Panc1 (cell line): Measurements from ENCODE around the gene PRKAR2B. TPM values are rescaled to one million over a fixed set of nuclear protein-coding genes. Genes with fewer than 3 reads are reported as not detected.
A peak's percentile ranks its signal among the peaks of the same experiment; 100 is the strongest.

Experiments used
- ATAC-seq: fragments of 200-7000 bp; cut with Tn5 transposase; 2 replicates; pipeline ENCODE4 v1.9.1; 2020; ENCODE audit warnings: mild to moderate bottlenecking, moderate library complexity
- BruUV-seq: library from RNA; stranded (reverse); fragments of 400-500 nt; replicated peaks from 2 replicates; lab custom pipeline; 2021; lab: Mats Ljungman, UMichigan
- CTCF ChIA-PET: fragments of 300-600 bp; sonication (Branson Sonifier 250); formaldehyde crosslinking; loops from one replicate; lab custom pipeline; 2022; ENCODE audit warnings: antibody characterized with exemption; lab: Charles Lee
- POLR2A ChIA-PET: fragments of 300-600 bp; sonication (Branson Sonifier 250); formaldehyde crosslinking; loops from one replicate; lab custom pipeline; 2022; ENCODE audit warnings: antibody characterized with exemption; lab: Charles Lee
- DNase-seq: peaks from one replicate; pipeline ENCODE4 v3.0.0-alpha.2; 2010; ENCODE audit warnings: low read depth, low spot score
- H3K27ac ChIP-seq: 2 replicates; pipeline ENCODE4 v1.5.1; 2011; ENCODE audit warnings: mild to moderate bottlenecking, low read length, inconsistent platforms
- H3K27me3 ChIP-seq: fragments of 200-500 bp; sonication (Bioruptor generic); 2 replicates; pipeline ENCODE4 v1.6.0; 2014; ENCODE audit warnings: low read length, inconsistent platforms; ENCODE audit not compliant: control insufficient read depth, insufficient read depth
- H3K36me3 ChIP-seq: fragments of 200-500 bp; sonication (Bioruptor generic); 2 replicates; pipeline ENCODE4 v1.5.1; 2014; ENCODE audit warnings: inconsistent platforms, mild to moderate bottlenecking, low read length, moderate library complexity; ENCODE audit not compliant: control insufficient read depth, insufficient read depth
- H3K4me1 ChIP-seq: 2 replicates; pipeline ENCODE4 v1.5.1; 2011; ENCODE audit warnings: inconsistent platforms, mild to moderate bottlenecking, low read length, moderate library complexity; ENCODE audit not compliant: control insufficient read depth, insufficient read depth
- H3K4me3 ChIP-seq, 2 experiments: 2 replicates each; pipeline ENCODE4 v1.5.1; 2011 to 2012; ENCODE audit warnings: low read depth in 2 of 2, low read length in 2 of 2, mild to moderate bottlenecking in 2 of 2, inconsistent platforms in 1 of 2, moderate library complexity in 1 of 2
- H3K9me3 ChIP-seq: fragments of 200-500 bp; sonication (Bioruptor generic); 2 replicates; pipeline ENCODE4 v1.5.1; 2014; ENCODE audit warnings: low read depth, mild to moderate bottlenecking, inconsistent platforms, low read length, moderate library complexity; ENCODE audit not compliant: control insufficient read depth, insufficient read depth
- CTCF ChIP-seq: fragments of 450-650 bp; IDR thresholded peaks from 2 replicates; pipeline ENCODE4 v1.5.1; 2017; ENCODE audit warnings: mild to moderate bottlenecking
- POLR2AphosphoS5 ChIP-seq: IDR thresholded peaks from 2 replicates; pipeline ENCODE4 v1.6.1; 2012; ENCODE audit warnings: mild to moderate bottlenecking, low read depth, low read length, moderate library complexity
- REST ChIP-seq, 2 experiments: IDR thresholded peaks; 2 replicates each; pipeline ENCODE4 v1.6.1; 2011 to 2012; ENCODE audit warnings: low read depth in 2 of 2, control low read depth in 1 of 2, low read length in 1 of 2, mild to moderate bottlenecking in 1 of 2, moderate library complexity in 1 of 2; ENCODE audit not compliant: insufficient read depth in 1 of 2
- SIN3A ChIP-seq: IDR thresholded peaks from 2 replicates; pipeline ENCODE4 v1.6.1; 2012; ENCODE audit warnings: low read depth, mild to moderate bottlenecking, low read length, moderate library complexity, borderline replicate concordance; ENCODE audit not compliant: insufficient read depth
- TCF7L2 ChIP-seq: IDR thresholded peaks from 2 replicates; pipeline ENCODE4 v1.6.1; 2011; ENCODE audit warnings: mild to moderate bottlenecking, low read depth, low read length, inconsistent platforms
- in situ Hi-C: cut with HindIII; loops from 2 replicates; pipeline ENCODE4 v1.10.0; 2016; ENCODE audit warnings: low sequenced_read_pairs, low pct_unique_long_range_greater_than_20kb
- intact Hi-C: fragments of 100-400 bp; cut with micrococcal nuclease; formaldehyde crosslinking; loops from one replicate; pipeline ENCODE4 v1.10.0; 2022; ENCODE audit not compliant: unreplicated experiment
- total RNA-seq: library from RNA; stranded (reverse); gene quantifications from one replicate; pipeline ENCODE4 v1.2.1, GENCODE V29; 2021; ENCODE audit not compliant: unreplicated experiment

The PRKAR2B gene
- total RNA-seq, 1 experiment from 2014 or later = 0.51 TPM

GRCh38 chr7:107173691-107174406 lies 129.3 kb downstream of the PRKAR2B start:
- no peak for ATAC-seq
- BruUV-seq = TSS peak; percentile 15
- Histone ChIP-seq H3K4me3 (no peak overlapping the region), H3K9me3 (no peaks in the 10 kb centered on the region), H3K27me3 (no peaks in the 10 kb centered on the region), H3K36me3 (no peaks in the 10 kb centered on the region; the same call in 1 of the 2 replicates), H3K4me1 (peaks cover 4% of the 10 kb centered on the region; the same call in 1 of the 2 replicates), H3K27ac (no peak overlapping the region)
- DNase-seq = no peak
- CTCF ChIA-PET = no interaction called here
- POLR2A ChIA-PET = no interaction called here
- in situ Hi-C loops = no loop called here
- intact Hi-C loops = no loop called here
- TF ChIP-seq CTCF = no peak
- no peak for TF ChIP-seq SIN3A
- no peak for TF ChIP-seq POLR2AphosphoS5
- no peak for TF ChIP-seq TCF7L2
- TF ChIP-seq REST (IDR thresholded peaks at IDR 0.05; ENCODE audit: insufficient read depth in 1 of 2, low read depth in 2 of 2, low read length in 1 of 2) = no peak

GRCh38 chr7:107179326-107180164 lies 135.0 kb downstream of the PRKAR2B start:
- BruUV-seq = no TSS peak
- DNase-seq (no peak), ATAC-seq (no peak)
- no peak overlapping the region for H3K4me3 ChIP-seq
- POLR2A ChIA-PET = no interaction called here
- intact Hi-C loops = no loop called here
- no peaks in the 10 kb centered on the region for H3K9me3 ChIP-seq
- CTCF ChIA-PET = interaction anchor here (0.9 kb wide), 1 partner anchor 10 kb away, joined by 3 read pairs; no protein-coding TSS in a partner anchor
- H3K27ac ChIP-seq = no peak overlapping the region
- TF ChIP-seq TCF7L2 (no peak), REST (IDR thresholded peaks at IDR 0.05; ENCODE audit: insufficient read depth in 1 of 2, low read depth in 2 of 2, low read length in 1 of 2) (no peak), CTCF (no peak), SIN3A (no peak), POLR2AphosphoS5 (no peak)
- peaks cover 7% of the 10 kb centered on the region for H3K36me3 ChIP-seq
- H3K4me1 ChIP-seq = peaks cover 9% of the 10 kb centered on the region
- in situ Hi-C loops = no loop called here
- H3K27me3 ChIP-seq = no peaks in the 10 kb centered on the region
